ENCODE measurements around the gene RGS7.
"Not testable (repeated sequence)": the region's sequence is repeated elsewhere in the genome, so short reads cannot be mapped to it uniquely, and the experiment has no call there.

The RGS7 gene

DNA sequence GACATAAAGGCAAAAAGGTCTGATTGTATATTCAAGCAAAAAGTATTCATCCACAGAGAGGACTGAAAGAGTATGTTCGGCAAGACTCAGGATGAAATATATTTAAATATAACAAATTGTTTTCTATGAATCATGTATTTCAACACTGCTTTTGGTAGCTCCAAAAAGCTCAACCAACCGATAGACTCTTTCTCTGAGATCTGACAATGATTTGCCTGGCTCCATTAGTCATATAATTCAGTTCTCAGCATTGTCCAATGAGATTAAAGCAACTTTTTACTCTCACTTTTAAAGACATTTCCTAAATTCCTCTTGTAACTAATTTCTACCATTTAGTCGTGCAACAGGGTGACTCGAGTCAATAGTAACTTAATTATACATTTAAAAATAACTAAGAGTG lies 426.0 kb downstream of the RGS7 start:
- H3K9me3 ChIP-seq = no peaks in the 10 kb centered on the region
- no peak for DNase-seq (ENCODE audit: low spot score in 2 of 2)
- in situ Hi-C loops (cut with MboI; ENCODE audit: low sequenced_read_pairs) = no loop called here
- H3K27me3 ChIP-seq (ENCODE audit: low read depth) = no peaks in the 10 kb centered on the region
- no peaks in the 10 kb centered on the region for H3K36me3 ChIP-seq (replicated peaks)
- no peak overlapping the region for H3K4me3 ChIP-seq
- H3K4me1 ChIP-seq = no peaks in the 10 kb centered on the region

DNA sequence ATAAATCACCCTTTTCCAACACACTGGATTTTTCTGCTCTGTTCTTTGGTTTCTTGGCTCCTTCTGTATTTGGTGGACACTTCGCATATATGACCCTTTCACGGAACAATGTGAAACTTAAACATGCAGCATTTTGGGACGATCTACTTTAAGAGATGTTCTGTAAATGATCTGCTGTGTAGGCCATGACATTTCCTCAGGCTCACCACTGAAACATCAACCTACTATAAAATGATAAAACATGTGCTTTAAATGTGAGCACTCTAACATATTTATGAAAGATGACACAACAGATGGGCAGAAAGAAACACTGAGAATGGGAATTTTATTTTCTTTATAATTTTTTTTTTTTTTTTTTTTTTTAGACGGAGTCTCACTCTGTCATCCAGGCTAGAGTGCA lies 428.7 kb downstream of the RGS7 start:
- Histone ChIP-seq H3K9me3 (no peaks in the 10 kb centered on the region), H3K4me3 (no peak overlapping the region), H3K36me3 (replicated peaks) (no peaks in the 10 kb centered on the region), H3K4me1 (no peaks in the 10 kb centered on the region), H3K27me3 (ENCODE audit: low read depth) (no peaks in the 10 kb centered on the region)
- in situ Hi-C loops (cut with MboI; ENCODE audit: low sequenced_read_pairs) = no loop called here
- no peak for DNase-seq (ENCODE audit: low spot score in 2 of 2)

DNA sequence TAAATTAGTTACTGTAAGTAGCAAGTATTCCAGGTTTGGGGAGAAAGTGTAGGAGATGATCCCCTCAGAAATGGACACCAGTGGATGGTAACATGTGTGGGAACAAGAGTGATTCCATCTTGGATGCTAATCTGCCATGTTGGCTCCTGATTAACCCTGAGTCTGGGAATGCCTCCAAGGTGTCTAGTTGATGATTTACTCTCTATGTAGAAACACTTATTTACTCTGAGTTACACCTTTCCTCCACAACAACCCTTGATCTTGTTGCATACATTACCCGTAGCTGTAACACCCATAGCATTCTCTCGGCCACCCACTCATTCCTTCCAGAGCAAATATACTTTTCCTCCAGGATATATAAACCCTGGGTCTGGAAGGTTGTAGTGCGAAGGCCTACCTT lies 429.2 kb downstream of the RGS7 start:
- no peaks in the 10 kb centered on the region for H3K27me3 ChIP-seq (ENCODE audit: low read depth)
- in situ Hi-C loops (cut with MboI; ENCODE audit: low sequenced_read_pairs) = no loop called here
- H3K4me3 ChIP-seq = no peak overlapping the region
- no peaks in the 10 kb centered on the region for H3K4me1 ChIP-seq
- no peak for DNase-seq (ENCODE audit: low spot score in 2 of 2)
- H3K36me3 ChIP-seq (replicated peaks) = no peaks in the 10 kb centered on the region
- H3K9me3 ChIP-seq = no peaks in the 10 kb centered on the region

DNA sequence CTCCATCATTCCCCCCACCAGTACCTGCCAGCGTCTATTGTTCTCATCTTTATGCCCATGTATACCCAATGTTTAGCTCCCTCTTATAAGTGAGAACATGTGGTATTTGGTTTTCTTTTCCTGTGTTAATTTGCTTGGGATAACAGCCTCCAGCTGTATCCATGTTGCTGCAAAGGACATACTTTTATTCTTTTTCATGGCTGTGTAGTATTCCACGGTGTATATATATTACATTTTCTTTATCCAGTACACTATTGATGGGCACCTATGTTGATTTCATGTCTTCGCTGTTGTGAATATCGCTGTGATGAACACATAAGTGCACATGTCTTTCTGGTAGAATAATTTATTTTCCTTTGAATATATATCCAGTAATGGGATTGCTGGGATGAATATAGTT lies 431.7 kb downstream of the RGS7 start:
- Histone ChIP-seq H3K36me3 (replicated peaks) (no peaks in the 10 kb centered on the region), H3K27me3 (ENCODE audit: low read depth) (no peaks in the 10 kb centered on the region), H3K4me1 (no peaks in the 10 kb centered on the region), H3K4me3 (no peak overlapping the region), H3K9me3 (no peaks in the 10 kb centered on the region)
- in situ Hi-C loops (cut with MboI; ENCODE audit: low sequenced_read_pairs) = no loop called here
- DNase-seq (ENCODE audit: low spot score in 2 of 2) = no peak

DNA sequence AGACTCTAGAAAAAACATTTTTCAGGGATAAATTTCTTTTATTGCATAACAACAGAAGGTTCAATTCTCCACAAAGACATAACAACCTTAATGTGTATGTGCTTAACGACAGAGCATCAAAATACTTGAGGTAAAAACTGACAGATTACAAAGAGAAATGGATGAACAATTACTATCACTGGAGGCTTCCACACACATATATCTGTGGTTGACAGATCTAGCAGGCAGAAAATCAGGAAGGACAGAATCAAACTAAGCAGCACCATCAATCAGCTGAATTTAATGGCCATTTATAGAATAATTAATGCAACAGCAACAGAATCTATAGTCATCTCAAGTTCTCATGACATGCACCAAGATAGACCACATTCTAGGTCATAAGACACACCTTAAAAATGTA lies 439.0 kb downstream of the RGS7 start:
- no peaks in the 10 kb centered on the region for H3K36me3 ChIP-seq (replicated peaks)

DNA sequence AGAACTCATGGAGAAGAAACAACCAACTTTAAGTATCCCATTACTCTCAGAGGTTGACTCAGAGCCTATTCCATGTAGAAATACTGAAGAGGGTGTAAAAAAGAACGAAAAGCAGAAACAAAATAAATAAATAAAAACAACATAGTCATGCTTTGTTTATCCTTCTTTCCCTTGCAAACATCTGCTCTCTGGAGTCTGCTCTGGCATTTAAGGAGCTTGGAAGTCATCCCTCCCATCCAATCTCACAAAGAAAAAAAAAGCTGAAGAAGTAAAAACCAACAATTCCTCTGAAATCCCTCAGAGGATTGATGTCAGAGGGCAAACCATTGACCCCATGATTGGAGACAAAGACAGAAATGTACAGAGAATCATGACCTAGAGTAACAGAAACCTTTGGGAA lies 442.5 kb downstream of the RGS7 start:
- H3K4me1 ChIP-seq = no peaks in the 10 kb centered on the region
- H3K4me3 ChIP-seq = no peak overlapping the region
- H3K9me3 ChIP-seq = no peaks in the 10 kb centered on the region
- in situ Hi-C loops (cut with MboI; ENCODE audit: low sequenced_read_pairs) = no loop called here
- no peaks in the 10 kb centered on the region for H3K27me3 ChIP-seq (ENCODE audit: low read depth)
- H3K36me3 ChIP-seq (replicated peaks) = no peaks in the 10 kb centered on the region
- DNase-seq (ENCODE audit: low spot score in 2 of 2) = no peak

More for the DNA sequence above, 439.0 kb downstream of the RGS7 start:
- in situ Hi-C loops (cut with MboI; ENCODE audit: low sequenced_read_pairs) = no loop called here
- H3K4me3 ChIP-seq = no peak overlapping the region
- H3K4me1 ChIP-seq = no peaks in the 10 kb centered on the region
- no peaks in the 10 kb centered on the region for H3K27me3 ChIP-seq (ENCODE audit: low read depth)
- no peak for DNase-seq (ENCODE audit: low spot score in 2 of 2)
- no peaks in the 10 kb centered on the region for H3K9me3 ChIP-seq

DNA sequence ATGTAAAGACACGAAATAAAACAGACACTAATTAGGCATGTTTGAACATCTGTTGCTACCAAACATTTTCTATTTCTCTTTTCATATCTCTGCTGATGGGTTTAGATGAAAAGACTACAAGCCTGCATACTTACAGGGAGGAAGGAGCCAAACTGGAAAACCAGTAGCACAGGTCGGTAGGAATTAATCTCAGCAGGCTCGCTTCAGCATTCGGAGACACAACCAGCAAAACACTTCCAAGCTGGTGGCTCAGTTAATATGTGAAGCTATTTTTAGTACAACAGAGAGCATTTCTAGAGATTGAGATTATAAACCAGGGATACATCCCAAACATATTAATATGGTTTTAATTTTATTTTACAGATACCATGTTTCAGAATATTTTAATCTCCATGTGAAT lies 444.2 kb downstream of the RGS7 start:
- Histone ChIP-seq H3K27me3 (ENCODE audit: low read depth) (0 out of 2 replicates have a peak, but pooled peaks cover 3% of the 10 kb centered on the region), H3K4me3 (no peak overlapping the region), H3K9me3 (no peaks in the 10 kb centered on the region), H3K4me1 (no peaks in the 10 kb centered on the region), H3K36me3 (replicated peaks) (no peaks in the 10 kb centered on the region)
- in situ Hi-C loops (cut with MboI; ENCODE audit: low sequenced_read_pairs) = no loop called here
- no peak for DNase-seq (ENCODE audit: low spot score in 2 of 2)

DNA sequence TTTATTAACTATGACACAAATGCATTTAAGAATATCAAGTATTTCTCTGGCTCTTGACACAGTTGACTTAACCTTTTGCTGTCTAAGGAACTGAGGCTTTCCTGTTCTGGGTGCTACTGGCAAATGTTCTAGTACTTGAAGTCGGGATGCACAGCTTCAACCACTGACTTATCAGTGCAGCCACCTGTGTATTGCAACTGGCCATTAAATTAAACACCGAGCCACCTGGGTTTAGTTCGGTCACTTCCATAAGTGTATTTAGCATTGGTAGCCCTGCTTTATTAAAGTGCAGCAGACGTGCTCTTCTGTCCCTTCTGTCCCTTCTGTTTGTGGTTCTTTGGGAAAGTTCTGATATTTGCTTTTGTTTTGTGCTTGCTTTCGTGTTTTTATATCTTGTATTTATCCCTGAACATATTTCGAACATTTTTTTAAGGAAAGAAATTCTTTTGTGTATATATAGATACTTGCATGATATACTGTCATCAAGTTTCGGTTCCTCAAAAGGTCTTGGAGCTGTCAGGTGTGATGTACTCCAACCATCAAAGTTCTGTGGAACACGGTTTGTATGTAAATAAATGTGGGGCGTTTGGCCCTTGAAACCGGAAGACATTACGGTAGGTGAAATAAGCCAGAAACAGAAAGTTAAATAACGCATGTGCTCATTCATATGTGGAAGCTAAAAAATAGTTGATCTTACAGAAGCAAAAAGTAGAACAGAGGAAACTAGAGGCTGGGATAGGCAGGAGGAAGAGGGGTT lies 447.1 kb downstream of the RGS7 start:
- in situ Hi-C loops (cut with MboI; ENCODE audit: low sequenced_read_pairs) = no loop called here
- Histone ChIP-seq H3K36me3 (replicated peaks) (no peaks in the 10 kb centered on the region), H3K4me1 (no peaks in the 10 kb centered on the region), H3K4me3 (no peak overlapping the region), H3K27me3 (ENCODE audit: low read depth) (0 out of 2 replicates have a peak, but pooled peaks cover 3% of the 10 kb centered on the region), H3K9me3 (no peaks in the 10 kb centered on the region)
- DNase-seq (ENCODE audit: low spot score in 2 of 2) = no peak

DNA sequence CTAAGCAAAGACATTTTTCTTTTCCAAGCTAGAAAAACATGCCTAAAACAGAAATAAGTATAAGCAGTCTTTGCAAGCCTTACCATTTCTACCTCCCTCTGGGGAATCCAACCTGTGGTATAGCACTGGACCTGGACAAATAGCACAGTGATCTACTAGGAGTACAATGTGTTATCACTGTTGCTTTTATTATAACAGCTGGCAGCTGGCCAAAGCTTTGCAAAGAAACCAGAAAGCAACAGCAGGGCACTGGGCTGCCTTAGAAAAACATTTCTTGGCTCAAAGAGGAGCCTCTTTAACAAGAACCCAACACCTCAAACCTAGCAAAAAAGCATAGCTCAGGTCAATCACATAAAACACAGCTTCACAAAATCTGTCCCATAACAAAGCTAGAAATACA lies 450.5 kb downstream of the RGS7 start:
- Histone ChIP-seq H3K36me3 (replicated peaks) (no peaks in the 10 kb centered on the region), H3K9me3 (no peaks in the 10 kb centered on the region), H3K4me3 (no peak overlapping the region), H3K4me1 (no peaks in the 10 kb centered on the region), H3K27me3 (ENCODE audit: low read depth) (0 out of 2 replicates have a peak, but pooled peaks cover 3% of the 10 kb centered on the region)
- no peak for DNase-seq (ENCODE audit: low spot score in 2 of 2)
- in situ Hi-C loops (cut with MboI; ENCODE audit: low sequenced_read_pairs) = no loop called here

DNA sequence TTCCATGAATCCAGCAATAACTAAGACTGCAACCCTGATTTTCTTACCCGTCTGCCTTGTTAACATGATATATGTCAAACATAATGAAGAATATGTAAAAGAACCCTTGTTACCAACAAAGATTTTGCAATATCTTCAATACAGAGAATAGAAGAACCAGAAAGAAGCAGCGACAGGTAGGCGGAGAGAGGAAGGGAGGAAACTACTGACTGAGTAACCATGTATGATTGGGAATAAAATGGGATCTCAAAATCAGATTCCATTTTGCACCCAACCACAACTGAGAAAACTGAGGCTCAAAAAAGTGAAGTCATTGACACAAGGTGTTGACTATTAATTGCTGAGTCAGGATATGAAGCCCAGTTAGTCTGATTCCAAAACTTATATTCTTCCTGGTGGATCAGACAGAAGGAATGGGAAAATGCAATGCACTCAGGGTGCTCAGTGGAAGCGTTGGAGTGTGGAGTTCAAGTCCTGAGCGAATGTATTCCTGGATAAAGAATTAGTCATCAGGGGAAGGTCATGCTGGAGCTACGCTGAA lies 451.7 kb downstream of the RGS7 start:
- Histone ChIP-seq H3K9me3 (no peaks in the 10 kb centered on the region), H3K36me3 (replicated peaks) (no peaks in the 10 kb centered on the region), H3K27me3 (ENCODE audit: low read depth) (0 out of 2 replicates have a peak, but pooled peaks cover 3% of the 10 kb centered on the region), H3K4me3 (no peak overlapping the region), H3K4me1 (no peaks in the 10 kb centered on the region)
- DNase-seq (ENCODE audit: low spot score in 2 of 2) = no peak
- in situ Hi-C loops (cut with MboI; ENCODE audit: low sequenced_read_pairs) = no loop called here

DNA sequence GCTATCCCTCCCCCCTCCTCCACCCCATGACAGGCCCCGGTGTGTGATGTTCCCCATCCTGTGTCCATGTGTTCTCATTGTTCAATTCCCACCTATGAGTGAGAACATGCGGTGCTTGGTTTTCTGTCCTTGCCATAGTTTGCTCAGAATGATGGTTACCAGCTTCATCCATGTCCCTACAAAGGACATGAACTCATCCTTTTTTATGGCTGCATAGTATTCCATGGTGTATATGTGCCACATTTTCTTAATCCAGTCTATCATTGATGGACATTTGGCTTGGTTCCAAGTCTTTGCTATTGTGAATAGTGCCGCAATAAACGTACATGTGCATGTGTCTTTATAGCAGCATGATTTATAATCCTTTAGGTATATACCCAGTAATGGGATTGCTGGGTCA lies 461.6 kb downstream of the RGS7 start:
- in situ Hi-C loops (cut with MboI; ENCODE audit: low sequenced_read_pairs); H3K36me3 ChIP-seq (replicated peaks); DNase-seq (ENCODE audit: low spot score in 2 of 2); H3K4me1 ChIP-seq; H3K4me3 ChIP-seq; H3K9me3 ChIP-seq; H3K27me3 ChIP-seq (ENCODE audit: low read depth): not testable (repeated sequence)

DNA sequence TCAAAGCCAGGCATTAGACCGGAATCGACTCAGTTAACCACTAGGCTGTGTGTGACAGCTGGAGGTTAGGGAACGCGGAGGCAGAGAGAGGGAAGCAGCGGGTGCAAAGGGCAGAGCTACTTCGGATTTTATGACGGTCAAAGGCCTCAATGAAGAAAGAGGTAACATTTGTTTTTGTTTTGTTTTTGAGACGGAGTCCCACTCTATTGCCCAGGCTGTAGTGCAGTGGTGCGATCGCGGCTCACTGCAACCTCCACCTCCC lies 468.3 kb downstream of the RGS7 start:
- Histone ChIP-seq H3K36me3 (replicated peaks) (no peaks in the 10 kb centered on the region), H3K4me1 (no peaks in the 10 kb centered on the region), H3K9me3 (no peaks in the 10 kb centered on the region), H3K4me3 (no peak overlapping the region), H3K27me3 (ENCODE audit: low read depth) (no peaks in the 10 kb centered on the region)
- in situ Hi-C loops (cut with MboI; ENCODE audit: low sequenced_read_pairs) = no loop called here
- DNase-seq (ENCODE audit: low spot score in 2 of 2) = no peak

DNA sequence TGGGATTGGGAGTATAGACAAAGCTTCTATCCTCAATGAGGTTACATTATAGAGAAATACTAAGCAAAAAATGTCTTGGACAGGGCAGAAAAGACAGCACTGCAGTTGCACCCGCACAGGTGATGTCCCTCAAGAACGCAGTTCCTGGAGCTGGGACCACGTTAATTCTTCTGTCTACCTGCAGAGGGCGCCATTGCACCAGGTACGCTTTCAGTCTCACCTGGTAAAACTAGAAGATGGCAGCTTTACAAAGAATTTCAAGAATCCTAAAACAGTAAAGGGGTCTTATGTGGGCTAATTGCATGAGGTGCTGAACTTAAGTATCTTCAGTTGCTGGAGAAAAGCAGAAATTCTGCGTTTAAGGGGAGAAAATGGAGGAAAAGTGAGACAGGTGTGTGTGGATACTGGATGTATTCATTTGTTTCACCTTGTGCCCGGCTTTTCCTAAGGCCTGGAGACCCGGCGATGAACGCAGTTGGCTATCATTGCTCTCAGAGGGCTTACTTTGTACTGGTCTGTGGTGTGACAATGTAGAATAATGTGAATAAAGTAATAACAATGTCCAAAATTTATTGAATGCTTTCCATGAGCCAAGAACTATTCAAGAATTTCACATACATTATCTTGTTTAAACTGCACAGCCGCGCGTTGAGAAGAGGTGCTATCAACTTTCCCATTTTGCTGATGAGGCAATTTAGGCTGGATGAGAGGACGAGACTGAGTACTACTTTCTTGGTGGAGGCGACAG lies 468.8 kb downstream of the RGS7 start:
- H3K9me3 ChIP-seq = no peaks in the 10 kb centered on the region
- no peak overlapping the region for H3K4me3 ChIP-seq
- H3K4me1 ChIP-seq = no peaks in the 10 kb centered on the region
- H3K36me3 ChIP-seq (replicated peaks) = no peaks in the 10 kb centered on the region
- peak; percentile 24 to 68 for DNase-seq (ENCODE audit: low spot score in 2 of 2)
- in situ Hi-C loops (cut with MboI; ENCODE audit: low sequenced_read_pairs) = no loop called here
- H3K27me3 ChIP-seq (ENCODE audit: low read depth) = no peaks in the 10 kb centered on the region

DNA sequence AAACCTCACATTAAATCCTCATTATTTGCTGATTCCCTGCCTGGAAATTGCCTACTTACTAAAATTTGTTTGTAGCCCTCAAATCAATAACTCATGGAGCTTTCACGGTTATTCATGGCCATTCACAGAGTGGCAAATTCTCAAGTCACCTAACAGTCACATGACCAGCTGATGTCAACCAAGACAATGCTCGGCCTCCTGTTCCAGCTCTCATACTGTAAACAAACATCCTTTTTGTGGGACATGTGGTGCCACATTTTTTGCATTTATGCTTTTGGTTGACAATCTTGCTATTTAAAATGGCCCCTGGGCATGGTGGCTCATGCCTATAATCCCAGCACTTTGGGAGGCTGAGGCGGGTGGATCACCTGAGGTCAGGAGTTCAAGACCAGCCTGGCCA lies 473.5 kb downstream of the RGS7 start:
- Histone ChIP-seq H3K36me3 (replicated peaks) (no peaks in the 10 kb centered on the region), H3K4me3 (no peak overlapping the region), H3K27me3 (ENCODE audit: low read depth) (no peaks in the 10 kb centered on the region), H3K4me1 (no peaks in the 10 kb centered on the region), H3K9me3 (no peaks in the 10 kb centered on the region)
- in situ Hi-C loops (cut with MboI; ENCODE audit: low sequenced_read_pairs) = no loop called here
- DNase-seq (ENCODE audit: low spot score in 2 of 2) = no peak
